Measurements from ENCODE around the gene CAPN9.
"Not testable (repeated sequence)": the region's sequence is repeated elsewhere in the genome, so short reads cannot be mapped to it uniquely, and the experiment has no call there.

CAPN9 gene

GRCh38 chr1:230823931-230824381 is 76.8 kb downstream of the CAPN9 start:
- no peak for DNase-seq (ENCODE audit: low spot score)

DNA sequence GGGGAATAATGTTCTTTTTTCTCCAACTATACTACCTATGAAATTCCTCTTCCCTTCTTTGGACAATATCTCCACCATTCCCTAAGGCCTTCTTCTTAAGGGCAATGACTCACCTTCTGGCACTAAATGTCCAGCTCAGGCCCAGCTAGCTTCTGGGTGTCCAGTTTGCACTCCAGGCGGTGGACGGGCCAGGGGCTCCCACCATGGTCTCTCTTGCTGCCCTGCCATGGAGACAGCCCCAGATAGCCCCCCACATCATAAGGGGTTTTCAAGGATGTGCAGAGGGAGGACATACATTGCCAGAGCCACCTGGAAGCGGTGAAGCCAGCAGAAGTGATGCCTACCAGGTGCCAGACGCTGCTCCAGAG is 77.3 kb downstream of the CAPN9 start:
- no peak for DNase-seq (ENCODE audit: low spot score)

DNA sequence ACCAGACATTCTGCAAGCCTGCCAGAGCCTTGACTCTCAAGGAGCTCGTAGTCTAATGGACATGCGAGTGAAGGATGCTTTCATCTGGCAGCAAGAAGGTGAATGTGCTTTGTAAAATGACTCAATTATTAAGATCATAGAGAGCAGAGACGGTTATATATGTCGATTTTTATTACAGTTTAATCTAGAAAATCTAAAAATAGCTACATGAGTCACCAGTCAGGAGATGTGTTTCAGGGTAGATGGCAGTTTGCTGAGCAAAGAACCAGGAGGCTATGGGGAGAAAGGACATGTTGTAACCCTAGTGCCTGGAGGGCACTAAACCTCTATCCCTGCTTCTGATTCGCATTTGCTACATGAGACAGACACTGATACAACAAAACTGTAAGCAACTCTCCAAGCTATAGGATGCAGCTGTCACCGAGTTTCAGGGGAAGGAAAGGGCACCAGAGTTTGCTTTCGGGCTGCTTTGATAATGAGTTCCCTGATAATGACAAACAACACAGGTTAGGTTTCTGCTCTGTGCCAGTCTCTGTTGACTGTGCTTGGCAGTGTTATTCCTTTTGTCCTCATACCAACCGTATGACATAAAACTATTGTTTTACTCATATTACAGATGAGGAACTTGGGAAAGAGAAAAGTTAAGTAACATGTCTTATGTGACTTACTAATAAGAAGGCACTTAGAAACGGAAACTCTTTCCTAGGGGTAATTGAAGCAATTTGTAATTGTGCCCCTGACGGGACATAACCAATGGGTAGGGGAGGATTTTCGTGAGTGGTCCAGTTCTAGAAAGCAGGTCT is 77.9 kb downstream of the CAPN9 start:
- no peak for DNase-seq (ENCODE audit: low spot score)

DNA sequence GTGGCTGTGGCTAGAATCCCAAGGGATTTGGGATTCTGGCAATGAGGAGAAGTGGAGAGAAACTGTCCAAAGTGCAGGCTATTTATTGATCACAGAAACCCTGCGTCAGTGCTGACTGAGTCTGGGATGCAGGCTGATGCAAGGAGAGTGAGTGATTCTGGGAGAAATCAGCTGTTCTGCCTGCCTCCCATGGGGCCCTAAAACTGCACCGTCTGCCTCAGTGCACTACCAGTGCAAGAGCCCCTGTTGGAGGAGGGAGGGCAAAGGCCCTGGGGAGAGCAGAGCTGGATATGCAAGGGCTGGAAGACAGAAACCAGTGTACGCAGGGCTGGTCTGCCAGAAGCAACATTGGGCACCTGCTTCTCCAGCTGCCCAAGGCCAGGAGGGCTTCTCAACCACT is 78.6 kb downstream of the CAPN9 start:
- no peak for DNase-seq (ENCODE audit: low spot score)

GRCh38 chr1:230826166-230826875 is 79.1 kb downstream of the CAPN9 start:
- DNase-seq (ENCODE audit: low spot score): no peak

DNA sequence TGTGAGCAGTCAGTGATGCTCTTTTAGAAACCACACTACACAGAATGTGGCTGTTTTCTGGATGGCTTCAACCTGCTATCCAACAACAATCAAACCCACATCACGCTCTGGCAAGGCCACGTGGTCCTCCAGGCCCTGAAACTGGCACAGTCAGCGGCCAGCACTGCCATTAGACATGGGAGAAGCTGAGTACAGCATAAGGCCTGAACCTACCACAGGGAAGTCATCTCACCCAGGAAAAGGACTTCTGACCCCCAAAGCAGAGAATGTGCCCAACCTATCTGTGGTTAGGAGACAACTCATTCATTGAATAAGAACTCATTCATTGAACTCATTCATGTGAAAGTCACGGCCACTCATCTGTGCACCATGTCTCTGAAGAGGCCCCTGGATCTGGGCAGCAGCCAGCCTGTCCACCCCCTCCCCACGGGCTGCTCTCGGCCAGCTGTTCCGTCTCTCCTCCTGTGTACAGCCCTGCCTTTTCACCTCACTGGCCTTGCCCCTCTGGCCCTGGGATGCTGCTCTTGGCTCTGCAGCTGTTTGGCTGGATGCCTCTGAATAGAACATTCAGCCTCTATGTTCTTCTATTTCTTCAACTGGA is 80.0 kb downstream of the CAPN9 start:
- no peak for DNase-seq (ENCODE audit: low spot score)

GRCh38 chr1:230827801-230828200 is 80.6 kb downstream of the CAPN9 start:
- DNase-seq (ENCODE audit: low spot score): no peak

GRCh38 chr1:230828421-230828820 is 81.2 kb downstream of the CAPN9 start:
- no peak for DNase-seq (ENCODE audit: low spot score)

GRCh38 chr1:230831771-230832170 is 84.6 kb downstream of the CAPN9 start:
- DNase-seq (ENCODE audit: low spot score): no peak

DNA sequence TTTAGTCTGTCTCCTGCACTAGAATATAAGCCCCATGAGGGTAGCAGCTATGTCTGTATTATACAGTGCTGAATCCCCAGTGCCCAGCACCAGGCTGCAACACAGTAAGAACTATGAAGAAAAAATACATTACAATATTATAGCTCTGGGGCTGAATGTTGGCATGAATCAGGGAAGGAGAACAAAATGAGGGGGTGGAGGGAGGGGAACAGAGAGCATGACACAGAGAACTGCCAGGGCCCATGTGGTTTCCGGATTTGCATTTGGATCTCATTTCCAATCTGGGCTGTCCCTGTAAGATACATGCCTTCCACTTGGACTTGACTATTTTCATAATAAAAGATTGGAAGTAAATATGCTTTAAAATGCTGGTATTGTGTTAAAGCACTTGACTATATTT is 85.3 kb downstream of the CAPN9 start:
- DNase-seq (ENCODE audit: low spot score): no peak

DNA sequence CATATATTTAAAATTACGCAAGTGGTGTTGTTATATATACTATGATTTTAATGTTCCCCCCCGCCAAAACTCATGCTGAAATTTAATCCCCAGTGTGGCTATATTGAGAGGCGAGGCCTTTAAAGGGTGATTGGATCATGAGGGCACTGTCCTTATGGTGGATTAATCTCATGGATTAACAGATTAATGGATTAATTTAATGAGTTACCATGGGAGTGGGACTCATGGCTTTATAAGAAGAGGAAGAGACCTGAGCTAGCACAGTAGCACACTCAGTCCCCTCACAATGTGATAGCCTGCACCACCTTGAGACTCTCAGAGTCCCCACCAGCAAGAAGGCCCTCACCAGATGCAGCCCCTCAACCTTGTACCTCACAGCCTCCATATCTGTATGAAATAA is 86.3 kb downstream of the CAPN9 start:
- DNase-seq (ENCODE audit: low spot score): no peak

DNA sequence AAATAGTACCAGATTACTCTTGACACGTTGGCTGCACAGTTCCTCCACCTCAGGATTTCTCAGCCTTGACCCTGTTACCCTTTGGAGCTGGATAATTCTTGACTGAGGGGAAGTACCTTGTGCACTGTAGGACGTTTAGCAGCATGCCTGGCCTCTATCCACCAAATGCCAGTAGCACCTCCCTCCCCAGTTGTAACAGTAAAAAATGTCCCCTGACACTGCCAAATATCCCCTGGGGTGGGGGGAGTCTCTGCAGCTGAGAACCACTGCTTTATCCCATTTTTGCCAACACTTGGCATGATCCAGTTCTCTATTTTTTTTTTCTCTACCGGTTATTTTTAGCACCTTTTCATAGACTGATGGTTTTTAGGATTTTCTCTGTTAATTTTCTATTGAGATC is 87.1 kb downstream of the CAPN9 start:
- no peak for DNase-seq (ENCODE audit: low spot score)

GRCh38 chr1:230836347-230836746 is 89.2 kb downstream of the CAPN9 start:
- DNase-seq (ENCODE audit: low spot score): no peak

DNA sequence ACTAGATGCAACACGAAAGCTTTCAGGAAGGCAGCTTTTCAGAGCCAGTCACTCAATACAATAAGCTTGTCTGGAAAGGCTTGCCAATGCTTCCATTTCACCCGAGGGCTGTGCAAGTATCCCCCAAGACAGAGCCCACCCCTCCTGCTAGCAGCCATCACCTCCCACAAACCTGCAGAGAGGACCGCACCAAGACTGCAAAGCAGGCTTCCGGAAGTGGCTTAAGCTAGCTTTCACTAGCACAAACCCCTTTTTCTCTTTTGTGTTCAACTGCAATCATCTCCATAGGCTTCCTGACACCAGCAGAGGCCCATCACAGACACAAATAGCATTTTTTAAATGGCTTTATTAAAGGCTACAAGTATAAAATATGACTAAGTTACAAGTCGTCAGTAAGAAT is 89.6 kb downstream of the CAPN9 start:
- no peak for DNase-seq (ENCODE audit: low spot score)

DNA sequence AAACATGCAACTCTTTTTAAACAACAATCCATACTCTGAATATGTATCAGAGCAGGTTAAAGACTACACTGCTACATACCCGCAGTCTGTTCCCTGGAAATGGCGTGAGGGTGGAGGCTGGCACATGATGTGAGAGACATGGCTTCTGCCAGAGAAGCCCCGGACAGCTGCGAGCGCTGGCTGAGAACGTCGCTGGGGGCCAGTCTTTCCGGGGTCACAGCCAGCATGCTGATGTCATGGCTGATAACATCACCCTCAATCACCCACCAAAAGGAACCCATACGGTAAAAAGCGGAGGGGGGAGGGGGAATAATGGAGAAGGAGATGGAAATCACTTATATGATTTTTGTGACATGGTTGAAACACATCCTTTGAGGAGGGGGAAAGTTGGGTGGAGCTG is 92.0 kb downstream of the CAPN9 start:
- DNase-seq (ENCODE audit: low spot score): no peak

DNA sequence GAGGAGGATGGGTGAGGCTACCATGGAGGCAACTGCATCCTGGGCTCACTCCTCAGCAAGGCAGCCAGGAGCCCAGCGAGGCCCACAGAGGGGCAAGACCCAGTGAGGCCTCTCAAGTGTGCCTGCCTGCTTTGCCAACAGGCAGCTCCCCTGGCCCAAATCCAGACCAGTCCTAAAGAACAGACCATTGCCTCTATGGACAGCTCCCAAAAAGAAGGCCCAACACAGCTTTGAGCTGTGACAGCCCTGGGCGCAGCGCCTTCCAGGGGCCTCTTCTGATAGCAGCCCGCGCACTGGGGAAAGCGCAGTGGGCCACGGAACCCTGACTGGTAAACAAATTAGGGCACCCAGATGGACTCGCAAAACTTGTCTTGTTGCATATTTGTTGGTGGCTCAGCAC is 95.6 kb downstream of the CAPN9 start:
- DNase-seq (ENCODE audit: low spot score): no peak

DNA sequence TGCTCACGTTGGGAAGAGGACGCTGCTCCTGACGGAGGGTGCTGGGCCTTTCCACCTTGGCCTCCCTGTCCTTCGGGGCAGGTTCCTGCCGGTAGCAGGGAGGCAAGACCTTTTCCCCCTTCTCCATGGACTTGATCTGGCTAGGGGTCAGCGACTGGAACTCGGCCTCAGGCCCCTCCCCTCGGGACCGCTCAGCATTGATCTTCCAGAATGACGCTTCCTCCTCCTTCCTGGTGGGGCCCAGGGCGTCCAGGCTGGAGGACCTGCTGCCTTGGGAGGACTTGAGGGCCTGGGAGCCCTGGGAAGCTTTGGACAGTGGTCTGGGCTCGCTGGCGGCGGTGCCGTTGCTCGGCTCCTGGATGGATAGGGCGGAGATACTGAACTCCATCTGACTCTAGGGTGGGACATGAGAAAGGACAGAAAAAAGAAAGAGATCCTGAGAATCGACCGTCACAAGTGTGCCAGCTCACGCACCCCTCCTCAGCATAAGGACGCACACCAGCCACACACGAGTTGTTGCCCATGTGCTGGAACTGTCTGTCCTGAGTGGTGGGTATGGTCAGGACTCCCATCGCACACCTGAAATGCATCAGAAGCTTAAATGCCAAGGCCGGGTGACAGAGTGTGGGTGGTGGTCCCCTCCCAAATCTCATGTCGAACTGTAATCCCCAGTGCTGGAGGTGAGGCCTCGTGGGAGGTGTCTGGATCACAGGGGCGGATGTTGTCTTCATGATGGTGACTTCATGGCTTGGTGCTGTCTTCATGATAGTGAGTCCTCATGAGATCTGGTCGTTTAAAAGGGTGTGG is 96.5 kb downstream of the CAPN9 start:
- DNase-seq (ENCODE audit: low spot score): no peak

GRCh38 chr1:230844561-230844960 is 97.4 kb downstream of the CAPN9 start:
- DNase-seq (ENCODE audit: low spot score): no peak

DNA sequence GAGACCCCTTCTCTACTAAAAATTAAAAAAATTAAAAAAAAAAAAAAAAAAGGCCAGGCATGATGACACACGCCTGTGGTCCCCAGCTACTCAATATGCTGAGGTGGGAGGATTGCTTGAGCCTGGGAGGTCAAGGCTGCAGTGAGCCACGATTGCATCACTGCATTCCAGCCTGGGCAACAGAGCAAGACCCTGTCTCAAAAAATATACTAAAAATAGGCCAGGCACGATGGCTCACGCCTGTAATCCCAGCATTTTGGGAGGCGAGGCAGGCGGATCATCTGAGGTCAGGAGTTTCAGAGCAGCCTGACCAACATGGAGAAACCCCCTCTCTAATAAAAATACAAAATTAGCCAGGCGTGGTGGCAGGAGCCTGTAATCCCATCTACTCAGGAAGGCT is 98.0 kb downstream of the CAPN9 start:
- DNase-seq (ENCODE audit: low spot score): not testable (repeated sequence)

GRCh38 chr1:230848235-230848634 is 101.0 kb downstream of the CAPN9 start:
- DNase-seq (ENCODE audit: low spot score): no peak

GRCh38 chr1:230849451-230850224 is 102.5 kb downstream of the CAPN9 start:
- DNase-seq (ENCODE audit: low spot score): no peak

GRCh38 chr1:230850547-230850946 is 103.4 kb downstream of the CAPN9 start:
- DNase-seq (ENCODE audit: low spot score): no peak
